Activated B cell treated with CpG ODN at 0.5 μM for 24 hours (primary cell): ENCODE results near the gene NAA11. TPM values are rescaled to one million over a fixed set of nuclear protein-coding genes. Genes with fewer than 3 reads are reported as not detected.

Experiments
- ATAC-seq: fragments of 200-7000 bp; cut with Tn5 transposase; one replicate; pipeline ENCODE4 v1.10.0; 2021; ENCODE audit warnings: low read depth, mild to moderate bottlenecking, moderate library complexity
- CTCF ChIA-PET: fragments of 350-600 bp; sonication (Branson Sonifier 250); formaldehyde crosslinking; loops from one replicate; lab custom pipeline; 2021; ENCODE audit warnings: antibody characterized with exemption; lab: Charles Lee
- POLR2A ChIA-PET: fragments of 350-600 bp; sonication (Branson Sonifier 250); formaldehyde crosslinking; loops from one replicate; lab custom pipeline; 2021; ENCODE audit warnings: antibody characterized with exemption; lab: Charles Lee
- DNase-seq: peaks from one replicate; pipeline ENCODE4 v3.0.0; 2022
- H3K27ac Mint-ChIP-seq: one replicate; pipeline ENCODE4 v1.8.0; 2020; ENCODE audit warnings: mixed read lengths
- H3K27me3 Mint-ChIP-seq: one replicate; pipeline ENCODE4 v1.8.0; 2021; ENCODE audit warnings: mixed read lengths
- H3K36me3 Mint-ChIP-seq: one replicate; pipeline ENCODE4 v1.8.0; 2021; ENCODE audit warnings: low read depth, mixed read lengths
- H3K4me1 Mint-ChIP-seq: one replicate; pipeline ENCODE4 v1.8.0; 2021; ENCODE audit warnings: mixed read lengths
- H3K4me3 Mint-ChIP-seq: one replicate; pipeline ENCODE4 v1.8.0; 2020; ENCODE audit warnings: mild to moderate bottlenecking, mixed read lengths
- H3K9me3 Mint-ChIP-seq: one replicate; pipeline ENCODE4 v1.8.0; 2020; ENCODE audit warnings: mixed read lengths
- CTCF ChIP-seq: fragments of 200-600 bp; IDR thresholded peaks from one replicate; pipeline ENCODE4 v1.8.0; 2022; ENCODE audit warnings: antibody characterized with exemption, mild to moderate bottlenecking
- intact Hi-C: fragments of 100-400 bp; cut with micrococcal nuclease; formaldehyde crosslinking; loops from one replicate; pipeline ENCODE4 v1.15.1; 2024
- total RNA-seq: library from RNA; stranded (reverse); gene quantifications from 2 replicates; pipeline ENCODE4 v1.2.3, GENCODE V29; 2022

Gene NAA11
- total RNA-seq, 1 donor from 2014 or later: not detected

GRCh38 chr4:79272761-79273160 lies 53.1 kb downstream of the NAA11 start:
- no peaks in the 10 kb centered on the region for H3K27me3 Mint-ChIP-seq
- intact Hi-C loops: no loop called here
- no peak overlapping the region for H3K4me3 Mint-ChIP-seq
- TF ChIP-seq CTCF: no peak
- H3K9me3 Mint-ChIP-seq: no peaks in the 10 kb centered on the region
- ChIA-PET CTCF (no interaction called here), POLR2A (no interaction called here)
- DNase-seq: no peak
- H3K36me3 Mint-ChIP-seq: no peaks in the 10 kb centered on the region
- H3K27ac Mint-ChIP-seq: no peak overlapping the region
- no peaks in the 10 kb centered on the region for H3K4me1 Mint-ChIP-seq
- ATAC-seq: no peak

- Mint-ChIP-seq H3K4me3 (no peak overlapping the region), H3K27ac (no peak overlapping the region), H3K9me3 (no peaks in the 10 kb centered on the region), H3K36me3 (no peaks in the 10 kb centered on the region), H3K27me3 (no peaks in the 10 kb centered on the region), H3K4me1 (no peaks in the 10 kb centered on the region)
- TF ChIP-seq CTCF: no peak
- DNase-seq (no peak), ATAC-seq (no peak)
- intact Hi-C loops: no loop called here
- CTCF ChIA-PET: no interaction called here
- POLR2A ChIA-PET: no interaction called here
Measured at GRCh38 chr4:79272126-79272525, 53.7 kb downstream of the NAA11 start.

GRCh38 chr4:79267671-79268070 lies 58.2 kb downstream of the NAA11 start:
- ChIA-PET POLR2A (no interaction called here), CTCF (no interaction called here)
- Mint-ChIP-seq H3K9me3 (no peaks in the 10 kb centered on the region), H3K4me1 (no peaks in the 10 kb centered on the region), H3K27ac (no peak overlapping the region), H3K4me3 (no peak overlapping the region), H3K36me3 (no peaks in the 10 kb centered on the region), H3K27me3 (no peaks in the 10 kb centered on the region)
- DNase-seq (no peak), ATAC-seq (no peak)
- TF ChIP-seq CTCF: no peak
- intact Hi-C loops: no loop called here

Other genes starting within 250 kb of the NAA11 start
- gene GK2, start 82.2 kb upstream of the NAA11 start, total RNA-seq: not detected in 2 replicates